ENCODE results near the gene MBLAC1.
A peak's percentile ranks its signal among the peaks of the same experiment; 100 is the strongest.

Gene MBLAC1

GRCh38 chr7:100154651-100155491, 28.1 kb downstream of the MBLAC1 start:
- DNase-seq, result no peak

- no peak for DNase-seq
Observed at GRCh38 chr7:100155553-100156317, 29.0 kb downstream of the MBLAC1 start.

GRCh38 chr7:100156331-100157068, 29.7 kb downstream of the MBLAC1 start:
- DNase-seq, result no peak

GRCh38 chr7:100157069-100157333, 30.2 kb downstream of the MBLAC1 start:
- no peak for DNase-seq

- DNase-seq, result no peak
Observed at GRCh38 chr7:100157334-100158228, 30.8 kb downstream of the MBLAC1 start.

GRCh38 chr7:100158229-100159098, 31.7 kb downstream of the MBLAC1 start, which contains the start of gene TRAPPC14:
TRAPPC14 (minus strand) TSS chr7:100158723; CDS start chr7:100158499, 224 bp downstream.
- DNase-seq, result peak; percentile 94

- no peak for DNase-seq
Observed at GRCh38 chr7:100159099-100159623, 32.4 kb downstream of the MBLAC1 start.

- no peak for DNase-seq
Observed at GRCh38 chr7:100160067-100160466, 33.3 kb downstream of the MBLAC1 start.

GRCh38 chr7:100163006-100163531, 36.3 kb downstream of the MBLAC1 start:
- DNase-seq, result no peak

- DNase-seq, result no peak
Observed at GRCh38 chr7:100163871-100164270, 37.1 kb downstream of the MBLAC1 start.

GRCh38 chr7:100166317-100166940, 39.7 kb downstream of the MBLAC1 start:
- DNase-seq, result no peak

- DNase-seq, result no peak
Observed at GRCh38 chr7:100166970-100167911, 40.5 kb downstream of the MBLAC1 start.

GRCh38 chr7:100167912-100168323, 41.2 kb downstream of the MBLAC1 start:
- DNase-seq, result no peak

- DNase-seq, result no peak
Observed at GRCh38 chr7:100169147-100169850, 42.5 kb downstream of the MBLAC1 start.

GRCh38 chr7:100170101-100170897, 43.5 kb downstream of the MBLAC1 start:
- no peak for DNase-seq

- DNase-seq, result no peak
Observed at GRCh38 chr7:100171087-100171681, 44.4 kb downstream of the MBLAC1 start.

- DNase-seq, result no peak
Observed at GRCh38 chr7:100171840-100172239, 45.1 kb downstream of the MBLAC1 start.
